GM18909 (cell line): ENCODE results near the gene NACAD.
"Not testable (repeated sequence)": the region's sequence is repeated elsewhere in the genome, so short reads cannot be mapped to it uniquely, and the experiment has no call there.

Source experiments
- ATAC-seq: cut with Tn5 transposase; IDR thresholded peaks from one replicate; pipeline ENCODE4 v1.9.1; 2021; ENCODE audit warnings: mild to moderate bottlenecking; ENCODE audit not compliant: unreplicated experiment, poor library complexity

NACAD gene

DNA sequence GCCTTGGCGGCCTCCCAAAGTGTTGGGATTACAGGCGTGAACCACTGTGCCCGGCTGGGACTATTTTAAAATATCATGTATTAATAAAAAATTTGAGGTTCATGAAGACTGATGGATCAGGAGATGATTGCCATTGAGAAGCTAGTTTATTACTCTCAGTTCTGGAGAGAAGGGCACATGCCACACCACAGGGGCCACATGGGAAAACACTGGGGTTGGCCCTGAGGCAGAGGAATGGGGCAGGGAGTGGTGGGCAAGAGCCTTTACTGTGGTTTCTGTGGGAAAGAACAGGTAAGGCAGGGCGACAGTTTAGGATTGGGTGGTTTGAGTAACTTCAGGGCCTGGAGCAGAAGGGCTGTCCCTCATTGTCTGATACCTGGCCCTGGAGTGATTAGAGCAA lies 29.5 kb upstream of the NACAD start:
- ATAC-seq: no peak

DNA sequence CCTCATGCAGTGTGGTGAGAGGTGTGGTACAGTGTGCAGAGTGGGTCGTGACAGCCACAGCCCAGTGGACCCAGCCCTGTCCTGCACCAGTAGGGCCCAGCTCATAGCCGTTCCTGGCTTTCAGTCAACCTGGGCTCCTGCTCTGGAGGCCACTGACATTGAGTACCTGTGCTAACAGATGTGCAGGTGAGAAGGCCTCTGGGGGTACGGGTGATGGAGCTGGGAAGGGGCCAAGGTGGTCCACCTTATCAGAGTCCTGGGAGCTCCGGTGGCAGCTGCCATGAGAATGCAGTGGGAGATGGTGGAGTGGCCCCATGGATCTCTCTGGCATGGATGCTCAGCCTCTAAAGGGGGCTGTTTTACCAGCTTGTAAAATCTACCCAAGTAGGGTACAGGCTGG lies 28.8 kb upstream of the NACAD start:
- no peak for ATAC-seq

DNA sequence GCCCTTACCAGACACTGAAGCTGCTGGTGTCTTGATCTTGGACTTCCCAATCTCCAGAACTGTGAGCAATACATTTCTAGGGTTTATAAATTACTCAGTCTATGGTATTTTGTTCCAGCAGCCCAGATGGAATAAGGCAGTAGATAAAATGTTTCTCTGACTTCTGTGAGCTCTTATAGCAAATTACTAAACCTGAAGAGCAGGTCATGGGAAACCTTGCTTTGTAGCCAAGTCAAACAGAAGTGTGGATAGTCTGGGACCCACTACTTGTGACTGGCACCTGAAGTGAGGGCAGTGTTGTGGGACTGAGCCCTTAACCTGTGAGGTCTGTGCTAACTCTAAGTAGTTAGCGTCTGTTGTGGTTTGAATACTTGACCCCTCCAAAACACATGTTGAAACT lies 27.3 kb upstream of the NACAD start:
- ATAC-seq: no peak

DNA sequence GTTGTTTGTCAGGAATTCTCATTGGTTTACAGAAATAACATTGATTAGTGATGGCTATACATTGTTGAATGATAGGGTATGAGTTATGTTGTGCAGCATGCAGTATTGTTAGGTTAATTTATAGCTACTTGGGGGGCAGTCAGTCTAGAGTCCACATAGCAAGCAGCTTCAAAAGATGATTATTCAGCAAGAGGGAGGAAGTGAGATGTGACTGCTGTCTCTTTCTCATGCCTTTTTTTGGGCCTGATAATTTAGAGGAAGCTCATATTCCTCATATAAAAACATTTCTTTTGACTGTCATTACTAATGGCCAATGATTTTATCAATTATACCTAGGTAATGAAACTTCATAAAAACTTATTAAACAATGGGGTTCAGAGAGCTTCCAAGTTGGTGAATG lies 26.2 kb upstream of the NACAD start:
- no peak for ATAC-seq

DNA sequence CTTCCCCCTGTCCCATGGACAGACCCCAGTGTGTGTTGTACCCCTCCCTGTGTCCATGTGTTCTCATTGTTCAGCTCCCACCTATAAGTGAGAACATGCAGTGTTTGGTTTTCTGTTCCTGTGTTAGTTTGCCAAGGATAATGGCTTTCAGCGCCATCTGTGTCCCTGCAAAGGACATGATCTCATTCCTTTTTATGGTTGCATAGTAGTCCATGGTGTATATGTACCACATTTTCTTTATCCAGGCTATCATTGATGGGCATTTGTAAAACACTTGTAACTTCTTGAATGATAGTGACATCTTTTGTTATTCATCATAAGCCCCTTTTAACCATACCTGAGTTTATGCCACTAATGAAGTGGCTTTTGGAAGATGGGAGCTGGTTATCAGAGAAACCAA lies 25.5 kb upstream of the NACAD start:
- ATAC-seq: not testable (repeated sequence)

DNA sequence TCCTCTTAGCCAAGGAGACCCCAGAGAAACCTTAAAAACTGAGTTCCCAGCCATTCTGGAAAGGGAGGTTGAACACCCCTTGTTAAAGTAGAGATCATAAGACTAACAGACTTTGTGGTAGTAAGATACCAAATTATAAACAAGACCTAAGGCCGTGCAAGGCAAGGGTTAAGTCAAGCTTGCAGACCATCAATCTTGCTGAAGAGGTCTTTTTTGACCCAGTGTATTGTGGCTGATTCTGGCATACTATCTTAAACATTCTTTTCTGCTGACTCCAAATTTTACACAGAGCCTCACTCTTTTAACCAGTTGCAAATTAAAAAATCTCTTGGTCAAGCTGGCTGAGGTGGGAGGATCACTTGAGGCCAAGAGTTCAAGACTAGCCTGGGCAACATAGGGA lies 23.9 kb upstream of the NACAD start:
- ATAC-seq: no peak

DNA sequence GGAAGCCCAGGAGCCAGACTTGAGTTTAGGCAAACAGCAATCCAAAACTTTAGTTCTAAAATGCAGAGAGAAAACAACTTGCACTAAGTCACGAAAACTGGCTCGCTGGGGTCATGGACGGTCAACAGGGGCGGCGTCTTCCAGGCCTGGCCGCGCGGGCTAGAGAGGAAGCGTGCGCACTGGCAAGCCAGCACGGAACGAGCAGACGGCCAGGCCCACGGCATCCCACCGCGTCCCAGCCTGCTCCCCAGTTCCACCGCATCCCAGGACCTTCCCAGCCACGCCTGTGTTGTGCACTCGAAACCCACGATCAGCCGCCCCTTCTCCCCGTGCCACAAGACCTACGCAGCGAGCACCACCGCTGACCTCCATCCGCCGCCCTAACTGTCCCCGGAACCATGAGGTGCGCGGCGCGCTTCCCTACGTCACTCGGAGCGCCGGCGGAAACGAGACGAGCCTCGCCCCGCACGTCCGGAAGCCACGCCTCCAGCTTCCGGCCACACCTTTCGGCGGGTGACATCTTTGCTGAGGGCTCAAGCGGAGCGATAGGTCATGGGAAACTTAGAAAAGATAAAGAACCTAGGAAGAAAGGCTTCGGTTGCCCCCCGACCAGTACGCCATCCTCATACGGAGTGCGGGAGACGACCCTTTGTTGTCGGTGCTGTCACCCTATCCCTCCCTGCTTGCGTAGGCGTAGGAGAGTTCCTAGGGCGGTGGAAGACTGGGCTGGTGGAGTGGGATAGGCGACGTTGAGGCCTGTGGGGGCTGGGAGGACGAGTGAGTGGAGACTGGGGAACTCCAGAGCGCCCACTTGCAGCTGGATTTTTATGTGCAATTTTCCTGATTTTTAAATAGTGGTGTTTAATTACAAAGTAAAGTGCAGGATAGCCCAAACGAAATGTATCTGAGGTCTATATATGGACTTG lies 22.8 kb upstream of the NACAD start, which contains the start of gene TBRG4:
TBRG4 (minus strand) TSS at position 400 of the 926 bp plus-strand sequence. CDS start 2,460 bp downstream, outside the sequence.
- ATAC-seq: peak; percentile 96

DNA sequence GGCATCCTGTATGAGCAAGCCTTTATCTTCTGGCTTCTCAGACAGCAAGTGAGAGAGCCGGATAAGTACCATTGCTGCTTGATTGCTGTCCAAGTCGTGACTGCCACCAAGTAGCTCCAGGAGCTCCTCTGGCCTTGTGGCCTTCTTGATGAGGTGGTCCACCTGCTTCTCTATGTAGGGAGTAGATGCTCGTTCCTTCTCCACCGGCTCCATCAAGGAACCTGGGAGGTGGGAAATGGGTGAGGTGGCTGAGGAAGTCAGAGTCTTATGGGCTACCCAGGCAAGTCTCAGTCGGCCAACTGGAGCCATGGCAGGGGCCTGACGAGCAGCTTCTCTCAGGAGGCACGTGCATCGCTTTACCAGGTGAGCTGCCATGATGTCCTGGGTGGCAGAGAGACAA lies 20.1 kb upstream of the NACAD start:
- no peak for ATAC-seq

DNA sequence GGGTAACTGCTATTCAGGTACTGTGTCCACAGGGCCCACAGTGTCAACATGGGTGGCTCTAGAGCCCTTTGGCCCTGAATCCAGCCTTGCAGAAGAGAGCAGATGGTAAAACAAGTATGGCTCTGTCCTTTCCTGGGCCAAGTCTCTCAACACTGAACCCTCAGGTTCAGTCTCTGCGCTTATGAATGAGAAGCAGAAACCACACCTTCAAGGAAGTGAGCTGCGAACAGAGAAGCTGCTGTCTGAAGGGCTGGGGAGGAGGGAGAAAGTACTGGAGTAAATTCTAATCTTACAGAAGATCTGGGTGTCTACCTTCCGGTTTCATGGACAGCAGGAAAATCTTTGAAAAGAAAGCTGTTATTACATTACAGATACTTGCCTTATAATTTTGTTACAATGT lies 18.6 kb upstream of the NACAD start:
- no peak for ATAC-seq

DNA sequence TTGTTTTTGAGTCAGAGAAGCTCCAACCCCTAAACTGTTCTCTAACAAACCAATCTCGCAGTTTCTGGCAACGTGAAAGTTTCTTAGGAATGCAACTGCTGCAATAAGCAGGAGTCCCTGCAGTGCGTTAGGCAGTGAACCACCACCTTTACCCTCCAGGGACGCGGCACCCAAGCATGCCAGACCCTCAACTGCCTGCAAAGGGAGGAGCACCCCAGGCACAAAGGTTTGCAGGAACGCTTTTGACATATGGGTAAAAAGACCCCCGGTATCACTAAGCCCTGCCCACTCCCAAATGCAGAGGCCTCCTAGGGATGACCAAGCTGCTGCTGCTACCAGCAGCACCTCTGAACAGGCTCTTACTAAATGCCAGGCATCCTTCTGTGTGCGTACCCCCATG lies 18.1 kb upstream of the NACAD start:
- no peak for ATAC-seq

DNA sequence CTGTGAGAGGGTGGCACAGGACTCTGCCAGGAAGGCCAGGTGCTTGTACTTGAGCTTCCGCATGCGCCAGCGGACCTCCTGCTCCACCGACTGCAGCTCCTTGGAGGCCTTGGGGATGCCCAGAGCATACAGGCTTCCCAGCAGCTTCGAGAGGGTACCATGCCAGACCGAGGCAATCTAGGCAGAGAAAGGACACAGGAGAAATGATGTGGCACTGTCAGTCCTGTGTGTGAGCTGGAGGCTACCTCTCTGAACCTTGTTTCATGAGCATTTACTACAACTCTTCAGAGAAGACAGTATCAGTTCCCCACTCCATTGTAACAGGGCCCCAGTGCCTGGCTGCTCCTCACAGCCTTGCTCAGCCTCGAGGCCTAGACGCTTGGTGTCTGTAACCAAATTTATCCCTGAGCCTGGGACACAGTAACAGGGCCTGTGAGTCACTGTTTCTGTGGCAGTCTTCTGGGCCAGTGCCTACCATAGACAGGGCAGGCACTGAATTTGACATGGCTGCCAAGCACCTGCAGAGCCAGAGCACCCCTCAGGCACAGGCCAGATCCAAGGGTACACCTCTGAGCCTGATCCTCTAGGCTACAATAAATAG lies 16.9 kb upstream of the NACAD start:
- ATAC-seq: no peak

DNA sequence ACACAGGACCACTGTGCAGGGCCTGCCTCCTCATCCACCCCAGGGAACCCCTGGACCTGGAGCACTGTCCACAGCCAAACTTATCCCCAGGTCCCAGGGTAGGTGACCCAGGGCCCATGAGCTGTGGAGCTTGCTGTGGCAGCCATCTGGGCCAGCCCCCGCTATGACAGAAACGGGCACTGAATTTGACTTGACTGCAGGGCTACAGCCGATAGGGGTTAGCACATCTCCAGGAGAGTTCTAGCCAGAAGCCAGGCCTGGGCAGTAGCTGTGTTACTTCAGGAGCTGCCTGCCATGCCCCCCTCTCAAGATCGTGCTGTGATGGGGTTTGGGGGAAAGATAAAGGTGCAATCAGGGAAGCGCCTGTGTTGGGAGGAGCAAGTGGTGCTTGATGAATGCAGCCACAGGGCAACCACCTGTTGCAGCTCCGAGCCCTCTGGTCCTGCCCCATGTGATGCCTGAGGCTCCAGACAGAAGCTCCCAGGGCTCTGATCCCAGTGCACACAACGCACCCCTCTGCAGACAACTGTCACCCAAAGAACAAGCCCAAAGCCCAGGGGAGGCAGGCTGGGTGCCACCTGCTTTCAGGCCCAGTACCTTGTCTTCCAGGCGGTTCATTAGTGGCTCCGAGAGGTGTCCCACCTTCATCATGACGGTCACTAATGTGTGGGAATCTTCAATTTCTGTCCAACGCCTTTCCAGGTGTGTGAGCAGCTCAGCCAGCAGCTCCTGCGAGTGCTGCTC lies 16.2 kb upstream of the NACAD start:
- ATAC-seq: no peak

DNA sequence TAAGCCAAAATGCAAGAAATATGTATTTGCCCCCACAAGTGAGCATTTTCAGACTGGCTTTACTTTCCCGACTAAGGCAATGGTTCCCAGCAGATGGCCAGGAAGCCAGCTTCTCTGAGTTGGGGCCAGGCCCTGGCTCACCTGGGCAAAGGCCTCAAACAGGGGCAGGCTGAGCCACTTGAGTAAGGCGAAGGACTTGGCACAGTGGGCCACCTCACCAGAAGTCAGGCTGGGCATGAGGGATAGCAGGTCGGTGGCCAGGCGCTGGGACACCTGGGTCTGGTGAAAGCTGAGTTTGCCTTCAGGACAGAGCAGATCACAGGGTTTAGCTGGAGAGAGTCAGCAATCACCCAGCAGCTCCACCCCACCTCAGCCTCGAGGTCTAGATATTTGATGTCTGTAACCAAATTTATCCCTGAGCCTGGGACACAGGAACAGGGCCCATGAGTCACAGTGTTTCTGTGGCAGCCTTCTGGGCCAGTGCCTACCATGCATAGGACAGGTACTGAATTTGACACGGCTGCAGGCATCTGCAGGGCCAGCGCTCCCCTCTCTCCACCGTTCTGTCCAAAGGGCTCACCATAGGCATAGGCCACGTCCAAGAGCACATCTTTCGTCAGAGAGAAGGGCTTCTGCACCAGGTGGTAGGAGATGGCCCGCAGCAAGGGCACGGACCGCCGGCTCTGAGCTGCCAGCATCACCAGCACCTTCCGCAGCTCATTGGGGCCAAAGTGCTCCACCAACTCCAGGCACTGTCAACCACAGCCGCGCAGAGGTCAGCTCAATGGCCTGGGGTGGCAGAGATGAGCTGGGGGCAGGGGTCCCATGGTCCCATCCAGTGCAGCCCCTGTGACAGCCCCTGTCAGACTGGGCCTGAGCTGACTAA lies 15.4 kb upstream of the NACAD start:
- no peak for ATAC-seq

DNA sequence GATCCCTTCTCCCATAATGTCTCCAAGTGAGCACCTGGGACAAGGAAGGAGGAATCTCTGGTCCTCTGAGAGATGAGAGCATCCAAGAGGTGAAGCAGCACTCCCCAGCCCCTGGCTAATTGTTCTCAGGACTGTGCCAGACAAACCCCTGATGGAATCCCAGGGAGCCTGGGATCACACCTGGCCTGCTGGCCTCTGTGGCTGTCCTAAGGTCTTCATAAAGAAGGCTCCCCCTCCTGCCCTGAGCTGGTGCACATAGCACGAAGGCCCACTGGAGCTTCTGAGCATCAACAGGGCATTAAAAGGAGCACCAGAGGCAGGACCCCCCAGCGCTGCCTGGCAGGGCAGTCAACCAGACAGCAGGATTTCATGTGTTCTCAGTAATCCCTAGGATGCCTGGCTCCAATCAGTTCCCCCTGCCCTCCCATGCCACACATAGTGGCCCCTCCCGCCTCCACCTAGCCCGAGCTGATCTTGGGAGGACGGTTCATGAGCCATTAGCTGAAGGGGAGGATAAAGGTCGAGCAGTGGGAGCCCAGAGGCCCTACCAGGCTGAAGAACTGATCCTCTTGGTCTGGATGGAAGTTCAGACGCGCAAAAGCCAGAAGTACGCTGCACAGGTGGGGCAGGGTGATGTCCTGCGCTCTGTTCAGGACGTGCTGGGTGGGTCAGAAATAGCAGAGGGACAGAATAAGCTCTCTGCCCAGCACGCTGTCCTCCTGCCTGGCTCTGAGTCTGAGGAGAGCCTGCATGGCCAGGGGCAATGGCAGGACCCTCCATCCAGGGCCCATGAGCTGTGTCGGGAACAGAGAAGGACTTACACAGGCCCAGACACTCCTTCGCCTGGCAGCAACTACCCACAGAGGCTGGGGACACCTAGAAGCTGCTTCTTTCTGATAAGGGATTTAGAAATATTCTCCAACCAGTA lies 14.3 kb upstream of the NACAD start:
- no peak for ATAC-seq

DNA sequence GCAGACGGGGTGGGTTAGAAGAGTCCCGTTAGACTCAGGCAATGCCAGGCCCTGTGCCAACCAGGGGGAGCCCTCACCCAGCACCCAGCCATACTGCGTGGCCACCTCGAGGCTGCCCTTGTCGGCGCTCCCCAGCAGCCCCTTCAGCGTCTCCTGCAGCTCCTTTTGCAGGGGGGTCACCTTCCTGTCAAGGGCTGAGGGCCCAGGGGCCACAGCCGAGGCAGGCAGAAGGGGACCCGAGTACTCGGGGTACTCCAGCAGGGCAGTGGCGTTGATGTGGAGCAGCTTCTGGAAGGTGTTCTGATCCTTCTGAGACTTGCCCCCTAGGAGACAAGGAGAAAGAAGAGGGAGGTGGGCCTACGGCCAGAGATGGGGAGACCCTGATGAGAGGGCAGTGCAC lies 13.0 kb upstream of the NACAD start:
- no peak for ATAC-seq

DNA sequence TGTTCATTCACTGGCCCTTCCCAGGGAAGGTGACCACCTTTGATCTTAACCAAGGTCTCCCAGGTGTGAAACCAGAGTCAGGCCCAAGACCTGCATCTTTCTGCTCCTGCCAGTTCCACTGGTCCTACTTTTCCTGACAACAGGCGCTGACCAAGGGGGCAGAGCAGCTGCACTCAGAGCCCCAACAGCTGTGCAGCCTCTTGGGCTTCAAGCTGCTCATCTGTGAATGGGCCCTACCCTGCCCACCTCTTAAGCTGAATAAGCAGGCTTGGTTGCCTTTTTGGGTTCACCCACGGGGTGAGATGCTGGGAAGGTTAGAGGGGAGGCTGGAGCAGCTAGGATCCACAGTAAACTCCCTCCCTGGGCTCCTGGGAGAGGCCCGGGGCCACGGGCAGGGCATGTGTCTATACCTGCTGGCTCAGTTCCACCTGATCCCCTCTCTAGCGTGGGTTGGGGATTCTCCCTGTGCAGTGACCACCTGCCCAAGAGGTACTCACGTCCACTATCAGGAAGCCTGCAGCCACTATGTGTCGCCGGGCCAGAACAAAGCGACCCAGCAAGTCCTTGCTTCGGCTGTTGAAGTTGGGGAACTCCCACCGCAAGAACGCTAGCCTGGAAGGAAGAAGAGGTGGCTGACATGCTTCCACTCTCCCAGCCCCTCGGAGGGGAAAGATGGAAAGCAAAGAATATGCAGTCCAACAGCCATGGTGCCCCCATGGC lies 12.2 kb upstream of the NACAD start:
- ATAC-seq: no peak

DNA sequence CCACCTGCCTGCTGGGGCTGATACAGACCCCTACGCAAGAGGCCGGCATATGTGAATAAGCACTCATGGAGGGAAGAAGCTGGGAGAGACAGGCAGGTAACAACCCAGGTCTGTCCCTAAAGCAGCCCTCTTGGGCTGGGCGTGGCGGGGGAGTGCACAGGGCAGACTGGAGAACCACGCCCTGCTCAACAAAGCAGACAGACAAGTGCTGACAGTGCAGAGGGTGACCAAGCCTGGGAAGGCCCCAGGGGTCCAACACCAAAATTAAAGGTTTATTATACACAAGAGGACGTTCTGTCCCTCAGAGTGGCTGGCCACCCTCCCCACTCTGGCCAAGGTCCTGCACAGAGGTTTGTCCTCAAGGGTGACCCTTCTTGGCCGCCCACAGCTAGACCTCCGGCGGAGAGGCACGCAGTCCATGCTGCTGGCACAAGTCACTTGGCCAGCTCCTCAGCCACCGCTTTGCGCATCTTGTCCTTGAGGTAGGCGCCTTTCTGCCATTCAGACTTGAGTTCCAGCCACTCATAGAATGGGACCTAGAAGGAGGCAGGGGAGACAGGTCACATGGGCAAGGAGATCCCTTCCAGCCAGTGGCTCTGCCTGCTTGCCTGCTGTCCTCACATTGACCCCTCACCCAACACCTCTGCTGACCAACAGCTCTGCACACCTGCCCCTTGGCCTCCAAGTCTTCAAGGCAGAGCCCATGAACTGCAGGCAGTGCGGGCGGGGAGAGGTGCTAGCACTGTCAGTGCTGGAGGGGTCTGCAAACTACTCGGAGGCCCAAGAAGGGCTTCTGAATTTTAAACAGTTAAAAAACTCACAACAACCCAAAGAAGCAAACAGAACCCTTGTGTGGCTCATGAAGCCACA lies 11.4 kb upstream of the NACAD start:
- ATAC-seq: no peak
